GM18868 (cell line): Measurements from ENCODE around the gene KRTAP12-1.

Source experiments
- ATAC-seq: cut with Tn5 transposase; IDR thresholded peaks from one replicate; pipeline ENCODE4 v1.9.1; 2021; ENCODE audit warnings: mild to moderate bottlenecking, moderate library complexity; ENCODE audit not compliant: unreplicated experiment

KRTAP12-1 gene

GRCh38 chr21:44711327-44712202 lies 29.6 kb upstream of the KRTAP12-1 start, which contains the start of gene TSPEAR:
Gene TSPEAR, minus strand, starts transcription at chr21:44711572. Its CDS starts 58 bp downstream, at chr21:44711514.
- no peak for ATAC-seq

DNA sequence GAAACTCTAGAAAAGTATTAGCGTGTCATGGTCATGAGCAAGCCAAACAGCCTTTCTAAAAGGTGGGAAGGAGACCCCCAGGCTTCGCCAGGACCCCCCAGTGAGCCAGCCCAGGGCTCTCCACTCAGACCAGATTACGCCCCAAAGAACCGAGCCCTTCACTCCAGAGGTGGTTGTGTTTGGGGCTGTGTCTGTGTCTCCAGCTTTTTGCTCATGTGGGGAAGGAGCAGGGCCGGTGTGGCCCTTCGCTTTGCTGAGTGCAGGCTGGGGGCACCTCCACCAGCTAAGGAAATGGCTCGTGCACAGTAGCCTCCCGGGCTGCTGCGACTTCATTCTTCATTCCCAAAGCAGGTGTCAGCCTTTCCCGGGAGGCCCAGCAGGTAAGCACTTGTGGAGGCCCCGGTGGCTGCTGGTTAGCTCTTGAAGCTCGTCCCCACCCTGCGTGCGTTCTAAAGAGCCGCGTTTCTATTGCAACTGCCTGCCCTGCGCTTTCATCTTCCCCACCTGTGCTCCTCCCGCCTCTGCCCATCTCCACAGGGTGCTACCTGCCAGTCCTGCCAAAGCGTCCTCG lies 28.9 kb upstream of the KRTAP12-1 start:
- no peak for ATAC-seq

GRCh38 chr21:44710294-44710665 lies 28.3 kb upstream of the KRTAP12-1 start:
- ATAC-seq, result no peak

DNA sequence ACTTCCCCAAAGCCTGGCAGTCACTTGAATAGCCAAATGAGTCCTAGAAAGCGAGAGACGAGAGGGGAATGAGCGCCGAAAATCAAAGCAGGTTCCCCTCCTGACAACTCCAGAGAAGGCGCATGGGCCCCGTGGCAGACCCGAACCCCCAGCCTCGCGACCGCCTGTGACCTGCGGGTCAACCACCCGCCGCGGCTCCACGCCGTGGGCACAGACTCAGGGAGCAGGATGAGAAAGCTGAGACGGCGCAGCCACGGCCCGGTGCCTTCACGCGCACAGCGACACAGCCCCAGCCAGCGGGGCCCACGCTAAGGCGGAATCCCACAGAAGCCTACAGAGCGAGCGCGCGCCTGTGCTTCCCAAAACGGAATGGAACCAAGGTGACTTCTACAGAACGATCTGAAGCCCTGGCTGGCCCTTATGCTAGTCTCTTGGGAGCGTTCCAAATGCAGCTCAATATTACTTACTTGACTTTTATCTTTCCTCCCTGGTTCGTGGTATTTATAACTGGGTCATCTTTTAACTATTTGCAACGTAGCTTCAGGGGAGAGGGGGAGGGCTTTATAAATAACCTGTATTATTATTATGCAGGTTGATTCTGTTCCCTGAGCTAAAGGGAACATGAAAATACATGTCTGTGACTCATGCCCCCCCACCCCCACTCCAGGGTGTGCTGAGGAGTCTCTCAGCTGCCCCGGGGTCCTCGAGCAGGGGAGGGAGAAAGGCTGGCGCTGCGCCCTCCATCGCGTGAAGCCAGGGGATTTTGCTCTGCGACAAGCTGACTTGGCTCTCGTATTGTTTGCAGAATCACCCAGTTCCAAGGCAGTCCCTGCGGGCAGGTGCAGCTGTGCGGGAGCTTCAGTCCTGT lies 27.7 kb upstream of the KRTAP12-1 start:
- ATAC-seq, result no peak

- ATAC-seq, result no peak
These were observed 27.0 kb upstream of the KRTAP12-1 start for GRCh38 chr21:44708866-44709425.

DNA sequence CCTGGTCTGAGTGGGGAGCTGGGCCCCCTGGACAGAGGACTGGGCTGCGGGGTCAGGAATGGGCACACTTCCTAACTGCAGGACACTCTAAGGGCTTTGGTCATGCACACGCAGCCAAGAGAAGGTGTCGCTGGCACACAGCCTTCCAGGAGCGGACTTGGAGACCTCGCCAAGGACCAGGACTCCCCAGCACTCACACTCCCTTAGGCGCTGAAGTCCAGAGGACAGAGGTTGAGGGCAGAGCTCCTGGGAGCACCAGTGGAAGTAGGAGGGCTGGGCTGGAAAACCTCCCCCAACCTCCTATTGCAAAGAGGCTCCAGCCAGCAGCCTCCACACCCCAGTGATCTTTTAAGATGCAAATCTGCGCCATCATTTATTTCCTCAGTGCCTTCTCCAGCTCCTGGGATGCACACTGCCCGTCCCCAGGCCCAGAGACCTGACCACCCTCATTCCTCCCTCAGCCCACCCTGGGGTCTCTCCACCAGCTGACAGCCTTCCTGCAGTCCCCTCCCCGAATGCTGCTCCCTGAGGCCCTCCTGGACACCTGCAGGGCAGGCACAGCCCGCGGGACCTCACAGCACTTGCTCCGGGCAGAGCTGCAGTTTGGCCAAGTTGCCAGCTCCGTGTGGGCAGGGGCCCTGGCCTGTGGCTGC lies 26.4 kb upstream of the KRTAP12-1 start:
- no peak for ATAC-seq

- no peak for ATAC-seq
These were observed 25.0 kb upstream of the KRTAP12-1 start for GRCh38 chr21:44706706-44707581.

GRCh38 chr21:44706026-44706705 lies 24.2 kb upstream of the KRTAP12-1 start:
- no peak for ATAC-seq

- no peak for ATAC-seq
These were observed 22.7 kb upstream of the KRTAP12-1 start for GRCh38 chr21:44704636-44705001.

- ATAC-seq, result no peak
These were observed 22.0 kb upstream of the KRTAP12-1 start for GRCh38 chr21:44703731-44704635.

DNA sequence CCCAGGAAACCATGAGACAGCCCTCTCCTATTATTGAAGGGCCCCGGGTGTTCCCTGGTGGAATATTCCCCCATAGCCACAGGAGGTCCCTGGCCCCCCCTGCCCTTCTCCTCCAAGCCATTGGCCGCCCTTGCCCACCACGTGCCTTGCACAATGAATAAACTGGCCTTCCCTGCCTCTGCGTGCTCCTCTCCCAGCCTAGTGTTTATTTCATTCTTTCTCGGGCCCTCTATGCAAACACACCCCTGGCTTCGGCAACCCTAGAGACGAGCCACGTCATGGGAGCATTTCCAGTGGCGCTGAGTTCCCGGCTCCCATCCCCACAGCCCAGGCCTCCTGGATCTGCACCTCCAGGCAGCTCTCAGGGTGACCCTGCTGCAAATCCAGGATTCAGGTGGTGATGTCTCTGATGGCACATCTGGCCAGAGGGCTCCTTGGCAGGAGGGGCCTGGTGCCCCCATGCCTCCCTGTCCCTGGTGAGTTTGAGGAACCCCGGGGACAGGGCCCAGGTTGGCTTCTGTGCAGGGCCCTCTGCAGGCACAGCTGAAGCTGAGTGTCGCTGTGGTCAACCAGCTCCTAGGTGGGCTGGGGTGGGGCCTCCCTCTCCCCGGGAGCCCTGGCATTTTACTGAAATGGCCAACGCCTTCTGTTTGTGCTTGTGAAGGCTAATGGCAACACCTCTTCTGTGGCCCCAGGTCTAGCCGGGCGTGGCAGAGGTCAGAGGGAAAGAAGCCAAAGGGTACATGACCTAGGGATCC lies 21.2 kb upstream of the KRTAP12-1 start:
- ATAC-seq, result no peak

- no peak for ATAC-seq
These were observed 20.4 kb upstream of the KRTAP12-1 start for GRCh38 chr21:44702111-44702972.

DNA sequence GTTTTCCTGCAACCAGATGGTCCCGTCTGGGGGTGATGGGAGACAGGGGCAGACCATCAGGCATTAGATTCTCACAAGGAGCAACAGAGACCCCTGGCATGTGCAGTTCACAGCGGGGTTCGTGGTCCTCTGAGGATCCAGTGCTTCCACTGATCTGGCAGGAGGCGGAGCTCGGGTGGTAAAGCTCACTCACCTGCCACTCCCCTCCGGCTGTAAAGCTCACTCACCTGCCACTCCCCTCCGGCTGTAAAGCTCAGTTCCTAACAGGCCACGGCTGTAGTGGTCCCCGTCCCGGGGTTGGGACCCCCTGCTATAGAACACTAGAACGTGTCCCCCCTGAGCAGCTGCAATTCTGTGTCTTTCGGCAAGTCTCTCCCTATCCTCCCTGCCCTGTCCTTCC lies 19.6 kb upstream of the KRTAP12-1 start:
- ATAC-seq, result no peak

- no peak for ATAC-seq
These were observed 19.0 kb upstream of the KRTAP12-1 start for GRCh38 chr21:44701023-44701400.

DNA sequence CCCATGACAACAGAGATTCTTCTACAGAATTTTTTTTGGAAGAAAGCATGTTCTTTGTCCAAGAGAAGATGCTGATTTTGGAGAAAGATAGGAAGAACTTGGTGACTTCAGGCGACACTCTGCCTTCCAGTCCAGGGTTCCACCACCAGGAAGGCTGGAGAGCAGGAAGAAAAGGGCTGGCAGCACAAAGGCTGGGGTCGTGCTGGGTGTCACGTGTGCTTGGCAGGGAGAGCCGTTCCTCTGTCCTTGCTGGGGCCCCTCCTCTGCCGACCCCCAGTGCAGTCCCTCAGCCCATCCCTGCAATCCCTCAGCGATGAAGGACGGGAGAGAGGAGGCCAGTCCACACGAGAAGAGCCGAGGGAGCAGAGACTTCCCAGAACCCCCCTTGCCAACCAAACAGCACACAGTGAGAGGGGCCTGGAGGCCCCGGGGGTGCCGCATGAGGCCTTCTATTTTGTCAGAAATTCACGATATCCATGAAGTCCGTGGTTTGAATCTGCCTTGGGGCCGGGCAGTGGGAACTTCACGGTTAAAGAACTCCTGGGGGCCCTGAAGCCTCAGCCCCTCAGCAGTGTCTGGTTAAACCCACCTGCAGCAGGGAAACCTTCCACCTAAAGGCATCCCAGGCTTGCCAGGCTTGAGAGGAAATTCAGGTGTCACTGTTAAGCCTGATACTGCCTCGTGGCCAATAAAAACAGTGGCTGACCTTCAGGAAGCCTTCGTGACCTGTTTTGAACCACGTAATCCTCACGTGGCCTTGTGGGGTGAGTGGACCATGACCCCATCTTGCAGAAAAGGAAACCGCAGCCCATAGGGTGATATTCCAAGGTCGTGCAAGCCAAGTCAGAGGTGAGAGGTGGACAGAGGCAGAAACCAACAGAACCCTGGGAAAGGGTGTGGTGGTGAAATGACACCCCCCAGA lies 18.4 kb upstream of the KRTAP12-1 start:
- ATAC-seq, result no peak
